DLD1 (cell line): ENCODE results near the gene DNAAF5.

ENCODE experiments used
- in situ Hi-C: cut with HindIII; loops from 2 replicates; pipeline ENCODE4 v1.10.0; 2017; ENCODE audit warnings: low sequenced_read_pairs

Gene DNAAF5

GRCh38 chr7:780081-780480 is 53.6 kb downstream of the DNAAF5 start:
- in situ Hi-C loops: loop anchor here (25.0 kb wide), 1 partner anchor 182 kb away; the partner anchor contains the start of gene ADAP1

GRCh38 chr7:780516-780915 is 54.0 kb downstream of the DNAAF5 start:
- in situ Hi-C loops: loop anchor here (25.0 kb wide), 1 partner anchor 182 kb away; the partner anchor contains the start of gene ADAP1

- in situ Hi-C loops: loop anchor here (25.0 kb wide), 1 partner anchor 181 kb away; the partner anchor contains the start of gene ADAP1
Observed at GRCh38 chr7:781186-781849, 54.8 kb downstream of the DNAAF5 start.

DNA sequence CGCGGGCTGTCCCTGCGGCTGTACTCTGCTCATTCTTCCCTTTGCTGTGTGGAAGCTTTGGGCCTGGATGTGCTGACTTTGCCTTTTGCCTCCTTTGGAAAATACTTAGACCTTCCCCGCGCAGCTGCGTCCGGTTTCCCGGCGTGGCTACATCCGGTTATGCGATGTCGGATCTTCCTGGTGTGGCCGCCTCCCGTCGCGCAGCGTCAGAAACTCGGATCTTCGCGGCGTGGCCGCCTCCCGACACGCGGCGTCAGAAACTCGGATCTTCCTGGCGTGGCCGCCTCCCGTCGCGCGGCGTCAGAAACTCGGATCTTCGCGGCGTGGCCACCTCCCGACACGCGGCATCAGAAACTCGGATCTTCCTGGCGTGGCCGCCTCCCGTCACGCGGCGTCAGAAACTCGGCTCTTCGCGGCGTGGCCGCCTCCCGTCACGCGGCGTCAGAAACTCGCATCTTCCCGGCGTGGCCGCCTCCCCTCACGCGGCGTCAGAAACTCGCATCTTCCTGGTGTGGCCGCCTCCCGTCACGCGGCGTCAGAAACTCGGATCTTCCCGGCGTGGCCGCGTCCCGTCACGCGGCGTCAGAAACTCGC is 55.5 kb downstream of the DNAAF5 start:
- in situ Hi-C loops: loop anchor here (25.0 kb wide), 1 partner anchor 180 kb away; the partner anchor contains the start of gene ADAP1

DNA sequence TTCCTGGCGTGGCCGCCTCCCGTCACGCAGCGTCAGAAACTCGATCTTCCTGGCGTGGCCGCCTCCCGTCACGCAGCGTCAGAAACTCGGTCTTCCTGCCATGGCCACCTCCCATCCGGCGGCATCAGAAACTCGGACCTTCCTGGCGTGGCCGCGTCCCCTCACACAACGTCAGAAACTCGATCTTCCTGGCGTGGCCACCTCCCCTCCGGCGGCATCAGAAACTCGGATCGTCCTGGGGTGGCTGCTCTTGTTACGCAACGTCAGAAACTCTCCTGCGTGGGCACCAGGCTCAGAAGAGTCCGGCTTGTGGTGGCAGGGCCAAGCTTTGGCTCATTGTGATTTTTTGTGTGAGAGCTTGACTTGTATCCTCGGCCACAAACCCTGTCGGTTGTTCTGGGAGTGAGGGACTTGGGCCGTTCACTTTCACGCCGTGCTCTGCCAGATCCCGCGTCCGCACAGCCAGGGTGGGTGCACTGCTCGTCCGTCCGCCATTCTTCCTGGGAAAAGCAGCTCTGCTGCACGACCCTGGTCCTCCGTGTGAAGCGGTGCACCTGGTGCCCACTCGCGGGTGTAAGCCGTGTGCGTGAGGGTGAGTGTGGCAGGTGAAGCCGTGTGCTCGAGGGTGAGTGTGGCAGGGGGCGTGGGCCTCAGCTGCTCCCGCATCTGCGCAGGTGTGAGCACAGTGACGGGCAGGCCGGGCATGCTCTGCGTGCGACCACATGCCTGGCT is 56.4 kb downstream of the DNAAF5 start:
- in situ Hi-C loops: loop anchor here (25.0 kb wide), 1 partner anchor 179 kb away; the partner anchor contains the start of gene ADAP1

GRCh38 chr7:783556-784490 is 57.3 kb downstream of the DNAAF5 start:
- in situ Hi-C loops: loop anchor here (25.0 kb wide), 1 partner anchor 178 kb away; the partner anchor contains the start of gene ADAP1

DNA sequence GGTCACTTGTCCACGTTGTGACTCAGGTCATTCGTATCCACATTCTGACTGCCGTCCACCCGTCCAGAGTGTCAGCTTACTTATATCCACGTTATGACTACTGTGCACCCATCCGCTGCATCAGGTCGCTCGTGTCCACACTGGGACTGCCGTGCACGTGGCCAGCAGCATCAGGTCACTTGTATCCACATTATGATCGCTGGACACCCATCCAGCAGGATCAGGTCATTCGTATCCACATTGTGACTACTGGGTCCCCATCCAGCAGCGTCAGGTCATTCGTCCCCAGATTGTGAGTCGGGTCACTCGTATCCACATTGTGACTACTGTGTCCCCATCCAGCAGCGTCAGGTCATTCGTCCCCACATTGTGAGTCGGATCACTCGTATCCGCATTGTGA is 58.5 kb downstream of the DNAAF5 start:
- in situ Hi-C loops: loop anchor here (25.0 kb wide), 1 partner anchor 177 kb away; the partner anchor contains the start of gene ADAP1

DNA sequence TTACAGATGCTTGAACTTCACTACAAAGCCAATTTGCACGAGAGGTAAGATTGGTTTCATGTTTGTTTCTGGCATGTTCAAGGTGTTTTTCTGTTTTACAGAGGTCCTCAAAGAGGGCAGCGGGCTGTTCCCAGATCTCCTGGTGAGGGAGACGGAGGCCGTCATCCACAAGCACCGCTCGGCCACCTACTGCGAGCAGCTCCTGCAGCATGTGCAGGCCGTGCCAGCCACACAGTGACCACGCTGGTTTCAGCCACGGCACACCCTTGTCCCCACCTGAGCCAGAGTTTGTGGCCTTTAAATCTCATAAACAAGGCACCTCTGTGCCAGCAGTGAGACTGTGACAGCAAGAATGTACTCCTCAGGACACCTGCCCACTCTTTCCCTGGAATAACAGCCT is 58.9 kb downstream of the DNAAF5 start:
- in situ Hi-C loops: loop anchor here (25.0 kb wide), 1 partner anchor 177 kb away; the partner anchor contains the start of gene ADAP1

DNA sequence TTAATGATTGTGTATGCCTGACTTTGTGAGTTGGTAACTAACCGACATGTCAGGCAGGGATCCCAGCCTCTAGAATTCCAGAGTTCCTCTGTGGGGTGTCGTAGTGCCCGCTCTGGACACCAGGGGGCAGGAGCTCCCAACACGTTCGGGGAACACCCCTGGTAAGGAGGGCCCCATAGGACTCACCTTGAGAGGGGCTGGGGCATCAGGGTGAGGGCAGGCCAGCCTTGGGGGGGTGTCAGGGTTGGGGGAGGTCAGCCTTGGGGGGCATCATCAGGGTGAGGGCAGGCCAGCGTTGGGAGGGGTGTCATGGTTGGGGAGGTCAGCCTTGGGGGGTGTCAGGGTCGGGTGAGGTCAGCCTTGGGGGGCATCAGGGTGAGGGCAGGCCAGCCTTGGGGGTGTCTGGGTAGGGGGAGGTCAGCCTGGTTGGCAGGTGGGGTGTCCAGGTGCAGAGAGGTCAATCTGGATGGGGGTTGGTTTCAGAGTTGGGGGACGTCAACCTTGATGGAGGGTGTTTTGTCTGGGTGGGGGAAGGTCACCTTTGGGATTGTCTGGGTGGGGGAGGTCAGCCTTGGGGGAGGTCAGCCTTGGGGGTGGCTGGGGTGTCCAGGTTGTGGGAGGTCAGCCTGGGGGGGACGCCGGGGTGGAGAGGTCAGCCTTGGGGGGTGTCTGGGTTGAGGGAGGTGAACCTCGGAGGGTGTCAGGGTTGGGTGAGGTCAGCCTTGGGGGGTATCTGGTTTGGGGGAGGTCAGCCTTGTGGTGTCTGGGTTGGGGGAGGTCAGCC is 60.2 kb downstream of the DNAAF5 start:
- in situ Hi-C loops: loop anchor here (25.0 kb wide), 1 partner anchor 176 kb away; the partner anchor contains the start of gene ADAP1

DNA sequence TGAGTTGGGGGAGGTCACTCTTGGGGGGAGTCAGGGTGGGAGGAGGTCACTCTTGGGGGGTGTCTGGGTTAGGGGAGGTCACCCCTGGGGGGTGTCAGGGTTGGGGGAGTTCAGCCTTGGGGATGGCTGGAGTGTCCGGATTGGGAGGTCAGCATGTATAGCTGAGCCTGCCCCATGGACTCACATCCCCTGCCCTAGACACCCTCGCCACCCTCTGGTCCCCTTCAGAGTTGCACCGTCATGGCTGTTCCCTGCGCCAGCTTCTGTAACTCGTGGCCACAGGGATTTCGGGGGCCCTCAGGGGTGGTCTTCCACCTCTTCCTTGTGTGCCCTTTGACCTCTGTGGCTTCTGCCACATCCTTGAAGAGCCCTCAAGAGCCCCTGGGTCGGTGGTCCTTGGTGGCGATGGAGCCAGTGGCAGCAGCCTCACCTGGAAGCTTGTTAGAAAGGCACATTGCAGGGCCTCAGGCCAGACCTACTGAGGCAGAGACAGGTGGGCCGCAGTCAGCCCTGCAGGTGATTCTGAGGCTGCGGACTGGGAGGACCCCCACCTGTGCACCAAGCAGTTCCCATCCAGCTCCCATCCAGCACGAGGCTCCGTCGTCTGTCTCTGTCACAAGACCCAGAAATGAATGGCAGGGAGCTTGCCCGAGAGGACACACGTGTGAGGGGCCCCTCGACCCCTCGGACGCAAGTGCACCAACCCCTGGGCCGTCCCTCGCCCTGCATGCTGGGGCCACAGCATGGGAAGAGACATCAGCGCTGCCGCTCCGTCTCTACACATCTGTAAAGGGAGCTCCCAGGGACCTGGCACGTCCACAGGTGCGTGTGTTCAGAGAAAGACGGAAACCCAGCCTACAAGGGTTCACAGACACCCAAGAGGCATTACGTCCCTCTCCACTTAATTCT is 61.1 kb downstream of the DNAAF5 start:
- in situ Hi-C loops: loop anchor here (25.0 kb wide), 1 partner anchor 175 kb away; the partner anchor contains the start of gene ADAP1

- in situ Hi-C loops: loop anchor here (25.0 kb wide), 1 partner anchor 171 kb away; the partner anchor contains the start of gene ADAP1
Observed at GRCh38 chr7:791519-791918, 65.0 kb downstream of the DNAAF5 start.

- in situ Hi-C loops: loop anchor here (25.0 kb wide), 1 partner anchor 168 kb away; the partner anchor contains the start of gene ADAP1
Observed at GRCh38 chr7:794207-794606, 67.7 kb downstream of the DNAAF5 start.

GRCh38 chr7:794671-795329 is 68.3 kb downstream of the DNAAF5 start:
- in situ Hi-C loops: loop anchor here (25.0 kb wide), 1 partner anchor 168 kb away; the partner anchor contains the start of gene ADAP1

- in situ Hi-C loops: loop anchor here (25.0 kb wide), 1 partner anchor 166 kb away; the partner anchor contains the start of gene ADAP1
Observed at GRCh38 chr7:796434-797169, 70.1 kb downstream of the DNAAF5 start.

GRCh38 chr7:798921-799470 is 72.5 kb downstream of the DNAAF5 start:
- in situ Hi-C loops: loop anchor here (25.0 kb wide), 1 partner anchor 163 kb away; the partner anchor contains the start of gene ADAP1

GRCh38 chr7:800692-801091 is 74.2 kb downstream of the DNAAF5 start:
- in situ Hi-C loops: no loop called here
